Coronary artery (tissue), 2 donors: Measurements from ENCODE around the gene PCBP2.
"Not testable (repeated sequence)": the region's sequence is repeated elsewhere in the genome, so short reads cannot be mapped to it uniquely, and the experiment has no call there.

Source experiments
- DNase-seq: peaks from one replicate; pipeline ENCODE4 v3.0.0-alpha.2; 2017; ENCODE audit warnings: low spot score
- H3K27ac ChIP-seq, 2 donors: fragments of 200-600 bp; sonication (generic); one replicate each; pipeline ENCODE4 v1.5.1; 2016 to 2019
- H3K4me3 ChIP-seq: fragments of 200-600 bp; sonication (generic); 2 replicates; pipeline ENCODE4 v1.5.1; 2016; ENCODE audit warnings: mild to moderate bottlenecking, moderate library complexity
- TF ChIP-seq, protein P1 (sequence below): fragments of 200-600 bp; sonication (generic); IDR thresholded peaks from one replicate; pipeline ENCODE4 v1.5.1; 2019; ENCODE audit warnings: antibody characterized with exemption

PCBP2 gene

DNA sequence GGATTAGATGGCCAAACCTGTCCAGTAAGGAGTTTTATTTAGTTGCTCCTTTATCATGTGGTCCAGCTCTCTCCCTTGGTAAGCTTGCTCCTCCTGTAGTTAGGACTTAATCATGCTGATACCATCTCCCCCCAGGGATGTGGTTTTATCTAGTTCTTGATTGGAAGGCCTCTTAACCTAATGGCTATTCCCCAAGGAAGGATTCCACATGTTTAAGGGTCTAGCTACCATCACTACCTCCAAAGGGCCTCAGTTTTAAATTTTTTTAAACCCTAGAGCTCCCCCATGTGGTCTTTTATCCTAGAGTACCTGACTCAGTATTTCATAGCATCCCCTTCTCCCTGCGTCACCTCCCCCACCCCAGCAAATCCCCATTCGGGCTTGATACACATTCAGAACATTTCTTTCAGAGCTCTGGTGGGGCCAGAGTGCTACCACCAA lies 24.9 kb downstream of the PCBP2 start:
- Histone ChIP-seq H3K27ac (peak overlapping the region; percentile 23 to 24), H3K4me3 (no peak overlapping the region)

DNA sequence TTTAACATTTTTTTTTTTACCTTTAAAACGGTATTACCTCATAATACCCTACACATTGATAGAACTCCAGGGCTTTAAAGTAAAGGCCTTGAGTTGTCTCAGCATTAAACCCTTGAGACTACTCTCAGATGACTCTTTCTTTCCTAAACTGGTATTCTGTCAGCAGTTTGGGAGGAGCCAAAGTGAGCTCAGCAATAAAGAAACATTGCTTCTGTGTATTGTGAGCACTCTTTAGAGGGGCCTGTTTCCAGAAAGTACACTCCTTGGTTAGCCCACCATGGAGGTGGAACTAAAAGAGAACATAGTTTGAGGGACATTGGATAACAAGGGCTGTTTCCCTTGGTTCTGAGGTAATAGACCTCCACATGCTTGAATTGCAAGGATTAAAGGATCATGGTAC lies 27.0 kb downstream of the PCBP2 start:
- DNase-seq, result peak; percentile 0
- H3K4me3 ChIP-seq, result no peak overlapping the region
- TF ChIP-seq, protein P1, sequence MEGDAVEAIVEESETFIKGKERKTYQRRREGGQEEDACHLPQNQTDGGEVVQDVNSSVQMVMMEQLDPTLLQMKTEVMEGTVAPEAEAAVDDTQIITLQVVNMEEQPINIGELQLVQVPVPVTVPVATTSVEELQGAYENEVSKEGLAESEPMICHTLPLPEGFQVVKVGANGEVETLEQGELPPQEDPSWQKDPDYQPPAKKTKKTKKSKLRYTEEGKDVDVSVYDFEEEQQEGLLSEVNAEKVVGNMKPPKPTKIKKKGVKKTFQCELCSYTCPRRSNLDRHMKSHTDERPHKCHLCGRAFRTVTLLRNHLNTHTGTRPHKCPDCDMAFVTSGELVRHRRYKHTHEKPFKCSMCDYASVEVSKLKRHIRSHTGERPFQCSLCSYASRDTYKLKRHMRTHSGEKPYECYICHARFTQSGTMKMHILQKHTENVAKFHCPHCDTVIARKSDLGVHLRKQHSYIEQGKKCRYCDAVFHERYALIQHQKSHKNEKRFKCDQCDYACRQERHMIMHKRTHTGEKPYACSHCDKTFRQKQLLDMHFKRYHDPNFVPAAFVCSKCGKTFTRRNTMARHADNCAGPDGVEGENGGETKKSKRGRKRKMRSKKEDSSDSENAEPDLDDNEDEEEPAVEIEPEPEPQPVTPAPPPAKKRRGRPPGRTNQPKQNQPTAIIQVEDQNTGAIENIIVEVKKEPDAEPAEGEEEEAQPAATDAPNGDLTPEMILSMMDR, result no peak
- H3K27ac ChIP-seq, result peak overlapping the region; percentile 42 to 50

More for the DNA sequence above, 24.9 kb downstream of the PCBP2 start:
- no peak for DNase-seq
- TF ChIP-seq, protein P1, result no peak

DNA sequence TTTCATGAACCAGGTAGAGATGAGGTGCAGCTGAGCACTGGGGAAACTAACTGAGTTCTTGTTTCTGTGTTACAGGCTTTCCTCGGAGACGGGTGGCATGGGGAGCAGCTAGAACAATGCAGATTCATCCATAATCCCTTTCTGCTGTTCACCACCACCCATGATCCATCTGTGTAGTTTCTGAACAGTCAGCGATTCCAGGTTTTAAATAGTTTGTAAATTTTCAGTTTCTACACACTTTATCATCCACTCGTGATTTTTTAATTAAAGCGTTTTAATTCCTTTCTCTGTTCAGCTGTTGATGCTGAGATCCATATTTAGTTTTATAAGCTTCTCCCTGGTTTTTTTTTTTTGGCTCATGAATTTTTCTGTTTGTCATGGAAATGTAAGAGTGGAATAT lies 27.4 kb downstream of the PCBP2 start:
- Histone ChIP-seq H3K27ac (peak overlapping the region; percentile 42 to 50), H3K4me3 (no peak overlapping the region)
- no peak for DNase-seq
- TF ChIP-seq, protein P1, result no peak

DNA sequence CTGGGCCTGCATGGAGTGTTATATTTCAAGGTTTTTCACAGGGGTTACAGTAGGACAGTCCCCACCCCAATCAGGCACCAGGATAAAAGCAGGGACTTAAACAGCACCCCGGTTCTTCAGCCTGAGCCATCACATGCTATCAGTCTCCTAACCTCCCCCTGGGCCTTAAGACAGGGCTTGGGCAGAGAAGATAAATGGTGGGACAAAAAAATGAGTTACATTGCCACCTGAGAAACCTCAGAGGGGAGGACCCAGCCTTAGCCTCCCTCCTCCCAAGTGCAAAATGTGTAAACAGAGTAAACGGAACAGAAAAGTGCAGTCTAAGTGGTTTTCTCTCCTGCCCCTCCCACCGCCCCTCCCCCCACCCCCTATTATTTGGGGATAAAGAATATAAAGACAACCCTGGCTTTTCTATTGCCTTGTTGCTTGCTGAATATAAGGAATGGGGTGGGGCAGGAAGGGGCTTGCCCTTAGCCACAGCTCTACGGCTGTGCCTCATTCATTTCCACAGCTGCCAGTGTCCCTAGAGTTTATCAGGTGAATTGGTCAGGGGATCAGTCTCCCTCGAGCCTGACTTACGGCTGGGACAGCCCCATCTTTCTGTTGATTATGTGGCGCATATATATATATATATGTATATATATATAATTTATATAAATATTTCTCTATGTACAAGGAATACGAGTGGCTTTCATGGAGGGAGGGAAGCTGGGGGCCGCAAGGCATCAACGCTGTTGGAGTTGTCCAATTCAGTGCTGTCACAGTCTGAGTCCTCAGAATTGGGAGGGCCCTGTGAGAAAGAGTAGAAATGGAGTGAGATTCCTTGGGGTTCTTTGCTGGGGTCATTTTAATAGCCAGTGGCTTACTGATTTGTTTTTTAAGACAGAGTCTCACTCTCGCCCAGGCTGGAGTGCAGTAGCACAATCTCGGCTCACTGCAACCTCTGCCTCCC lies 28.9 kb downstream of the PCBP2 start:
- no peak for DNase-seq
- Histone ChIP-seq H3K4me3 (no peak overlapping the region), H3K27ac (peak overlapping the region in 1 of 2 donors; percentile 60)
- TF ChIP-seq, protein P1, result no peak

DNA sequence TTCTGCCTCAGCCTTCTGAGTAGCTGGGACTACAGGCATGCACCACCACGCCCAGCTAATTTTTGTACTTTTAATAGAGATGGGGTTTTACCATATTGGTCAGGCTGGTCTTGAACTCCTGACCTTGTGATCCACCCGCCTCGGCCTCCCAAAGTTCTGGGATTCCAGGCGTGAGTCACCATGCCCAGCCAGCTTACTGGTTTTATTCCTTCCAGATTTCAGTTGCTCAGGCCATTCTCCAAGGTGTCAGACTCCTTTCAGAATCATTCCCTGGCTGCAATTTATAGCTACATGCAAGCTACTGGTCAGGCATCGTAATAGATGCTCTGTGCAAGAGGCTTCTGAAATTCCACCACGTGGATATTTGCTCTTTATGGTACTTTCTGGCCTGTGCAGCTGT lies 29.6 kb downstream of the PCBP2 start:
- not testable (repeated sequence) for DNase-seq, H3K4me3 ChIP-seq
- peak overlapping the region in 1 of 2 donors; percentile 60 for H3K27ac ChIP-seq

DNA sequence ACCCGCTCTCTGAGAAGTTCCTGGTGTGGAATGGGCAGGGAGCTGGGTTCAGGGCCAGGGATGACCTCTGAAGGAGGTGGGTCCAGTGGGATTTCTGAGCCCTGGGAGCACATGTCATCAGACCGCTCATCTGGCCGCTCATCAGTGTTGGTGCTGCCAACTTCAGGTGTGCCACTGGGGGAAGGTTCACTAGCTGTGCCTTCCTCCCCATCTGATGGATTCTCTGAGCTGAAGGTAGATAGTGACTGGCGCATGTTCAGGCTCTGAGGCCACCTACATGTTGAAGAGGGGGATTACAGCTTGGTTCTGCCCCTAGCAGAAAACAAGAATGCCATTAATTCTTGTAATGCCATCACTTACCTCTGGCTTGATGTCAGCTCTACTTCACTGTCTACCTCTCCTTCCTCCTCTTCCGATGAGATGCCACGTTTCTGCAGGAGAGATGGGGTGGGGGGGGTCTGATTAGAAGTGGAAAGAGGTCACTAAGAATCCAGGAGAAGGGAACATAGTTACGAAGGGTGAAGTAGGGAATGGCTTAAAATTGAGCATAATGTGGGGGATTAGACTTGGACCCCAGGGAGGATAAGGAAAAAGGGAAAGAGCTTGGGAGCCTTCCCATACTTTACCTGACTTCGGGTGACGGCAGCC lies 30.2 kb downstream of the PCBP2 start:
- no peak for DNase-seq
- Histone ChIP-seq H3K27ac (peak overlapping the region; percentile 14 to 60), H3K4me3 (no peak overlapping the region)
- TF ChIP-seq, protein P1, result no peak

DNA sequence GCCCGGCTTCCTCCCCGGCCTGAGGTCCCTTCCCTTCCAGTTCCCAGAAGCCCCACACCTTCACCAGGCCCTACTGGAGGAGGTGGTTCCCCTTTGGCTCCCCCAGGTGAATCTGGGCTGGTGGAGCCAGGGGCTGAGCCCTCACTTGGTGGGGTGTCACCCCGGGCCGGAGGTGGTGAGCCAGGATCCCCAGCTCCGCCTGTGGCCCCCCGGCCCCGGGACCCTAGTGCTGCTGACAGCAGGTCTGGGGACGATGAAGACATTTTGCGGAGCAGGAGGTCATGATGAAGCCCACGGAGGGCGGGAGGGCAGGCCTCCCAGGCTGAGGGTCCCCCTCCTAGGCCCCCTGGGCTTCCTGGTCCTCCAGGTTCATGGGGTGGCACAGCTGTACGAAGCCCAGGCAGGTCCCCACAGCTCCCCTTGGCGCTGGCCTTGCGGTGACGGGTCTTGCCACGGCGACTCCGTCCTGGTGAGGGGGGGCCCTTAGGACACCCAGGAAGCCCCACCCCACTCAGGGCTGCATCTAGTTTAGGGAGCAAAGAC lies 30.8 kb downstream of the PCBP2 start:
- TF ChIP-seq, protein P1, result no peak
- H3K4me3 ChIP-seq, result no peak overlapping the region
- peak overlapping the region; percentile 14 to 60 for H3K27ac ChIP-seq
- DNase-seq, result no peak
